Sigmoid colon (tissue), 7 donors: ENCODE measurements around the gene SPANXN4. TPM values are rescaled to one million over a fixed set of nuclear protein-coding genes. Genes with fewer than 3 reads are reported as not detected.

Experiments used
- DNase-seq: peaks from one replicate; pipeline ENCODE4 v3.0.0-alpha.2; 2019
- H3K27ac ChIP-seq, 4 donors: fragments of 200-600 bp; sonication (generic); one replicate each; pipeline ENCODE4 v1.5.1; 2016 to 2019; ENCODE audit warnings: mild to moderate bottlenecking in 1 of 4
- H3K27me3 ChIP-seq, 3 donors: fragments of 200-600 bp; sonication (generic); one replicate each; pipeline ENCODE4 v1.5.1; 2019; ENCODE audit warnings: mild to moderate bottlenecking in 1 of 3
- H3K36me3 ChIP-seq, 4 donors: fragments of 200-600 bp; sonication (generic); one replicate each; pipeline ENCODE4 v1.5.1; 2016 to 2019
- H3K4me1 ChIP-seq, 4 donors: fragments of 200-600 bp; sonication (generic); one replicate each; pipeline ENCODE4 v1.5.1; 2017 to 2019
- H3K4me3 ChIP-seq, 4 donors: fragments of 200-600 bp; sonication (generic); one replicate each; pipeline ENCODE4 v1.5.1; 2017 to 2019; ENCODE audit warnings: mild to moderate bottlenecking in 2 of 4, moderate library complexity in 1 of 4
- H3K9me3 ChIP-seq, 4 donors: fragments of 200-600 bp in 3 of 4; sonication (generic) in 3 of 4; one replicate each; pipeline versions ENCODE4 v1.5.1 to v1.6.1; 2013 to 2019
- CTCF ChIP-seq, 4 experiments: fragments of 450-650 bp in 3 of 4; fragments of 200-600 bp in 1 of 4; IDR thresholded peaks; one replicate each; pipeline ENCODE4 v1.5.1; 2016 to 2019; ENCODE audit warnings: antibody characterized with exemption in 4 of 4, mild to moderate bottlenecking in 3 of 4, moderate library complexity in 2 of 4
- EP300 ChIP-seq, 4 donors: sonication (generic); formaldehyde crosslinking; IDR thresholded peaks; one replicate each; pipeline ENCODE4 v1.6.1; 2017; ENCODE audit warnings: antibody characterized with exemption in 4 of 4
- POLR2A ChIP-seq, 2 donors: fragments of 450-650 bp; IDR thresholded peaks; one replicate each; pipeline ENCODE4 v1.6.1; 2016; ENCODE audit warnings: antibody characterized with exemption in 2 of 2, mild to moderate bottlenecking in 2 of 2, moderate library complexity in 2 of 2
- POLR2AphosphoS5 ChIP-seq, 4 donors: sonication (generic); formaldehyde crosslinking; IDR thresholded peaks; one replicate each; pipeline ENCODE4 v1.6.1; 2017; ENCODE audit warnings: antibody characterized with exemption in 4 of 4
- WGBS, 2 donors: extraction: QIAGEN DNeasy Blood & Tissue Kit; methylation state at CpG; one replicate each; pipeline ENCODE4 v1.1.7; 2013; 5-methylcytosine and 5-hydroxymethylcytosine counted together
- intact Hi-C: fragments of 100-400 bp; cut with DNase I; formaldehyde crosslinking; loops from one replicate; pipeline ENCODE4 v1.15.1; 2023
- polyA plus RNA-seq, 3 donors: library from polyadenylated mRNA; stranded (reverse); fragments of 200-250 nt; gene quantifications; one replicate each; pipeline ENCODE4 v1.2.3, GENCODE V29; 2013
- total RNA-seq, 4 donors: library from RNA; depleted of rRNA; stranded (reverse); fragments of >200 nt; gene quantifications; one replicate each; pipeline ENCODE4 v1.1.0, GENCODE V29; 2016
- donor health status: healthy with polysubstance abuse.
- donor health status: Bipolar disorder and iron deficiency.
- donor health status: healthy.

Gene SPANXN4
- total and polyA plus RNA-seq, 7 donors: not detected

- H3K27ac ChIP-seq: no peak overlapping the region
- no peak overlapping the region for H3K4me3 ChIP-seq
- TF ChIP-seq EP300 (IDR thresholded peaks at IDR 0.05) (no peak), POLR2A (IDR thresholded peaks at IDR 0.05) (no peak), CTCF (IDR thresholded peaks at IDR 0.05) (no peak), POLR2AphosphoS5 (IDR thresholded peaks at IDR 0.05) (no peak)
- WGBS, 2 donors: 82 to 83% methylated on average over 2 of the region's 2 CpGs
- no peaks in the 10 kb centered on the region for H3K9me3 ChIP-seq
- no peaks in the 10 kb centered on the region for H3K27me3 ChIP-seq
- no peaks in the 10 kb centered on the region for H3K36me3 ChIP-seq
- intact Hi-C loops: no loop called here
- DNase-seq: no peak
- no peaks in the 10 kb centered on the region for H3K4me1 ChIP-seq
These were observed 8.5 kb upstream of the SPANXN4 start for GRCh38 chrX:143017272-143017671.

- no peak overlapping the region for H3K27ac ChIP-seq
- no peaks in the 10 kb centered on the region for H3K4me1 ChIP-seq
- no peaks in the 10 kb centered on the region for H3K36me3 ChIP-seq
- WGBS, 2 donors: 30 to 58% methylated on average over 6 of the region's 6 CpGs
- no peak for DNase-seq
- intact Hi-C loops: no loop called here
- no peak overlapping the region for H3K4me3 ChIP-seq
- TF ChIP-seq CTCF (IDR thresholded peaks at IDR 0.05) (no peak), POLR2AphosphoS5 (IDR thresholded peaks at IDR 0.05) (no peak), POLR2A (IDR thresholded peaks at IDR 0.05) (no peak), EP300 (IDR thresholded peaks at IDR 0.05) (no peak)
- no peaks in the 10 kb centered on the region for H3K27me3 ChIP-seq
- H3K9me3 ChIP-seq: no peaks in the 10 kb centered on the region
These were observed 1.5 kb downstream of the SPANXN4 start for GRCh38 chrX:143027275-143027674.

- no peak for DNase-seq
- Histone ChIP-seq H3K4me3 (no peak overlapping the region), H3K9me3 (no peaks in the 10 kb centered on the region), H3K4me1 (no peaks in the 10 kb centered on the region), H3K27ac (no peak overlapping the region), H3K27me3 (no peaks in the 10 kb centered on the region), H3K36me3 (no peaks in the 10 kb centered on the region)
- 36 to 92% methylated on average over 2 of the region's 2 CpGs for WGBS, 2 donors
- intact Hi-C loops: no loop called here
- TF ChIP-seq POLR2A (IDR thresholded peaks at IDR 0.05) (no peak), CTCF (IDR thresholded peaks at IDR 0.05) (no peak), EP300 (IDR thresholded peaks at IDR 0.05) (no peak), POLR2AphosphoS5 (IDR thresholded peaks at IDR 0.05) (no peak)
These were observed 21.8 kb downstream of the SPANXN4 start for GRCh38 chrX:143047511-143047910.

- intact Hi-C loops: no loop called here
- 62 to 88% methylated on average over 4 of the region's 4 CpGs for WGBS, 2 donors
These were observed 32.4 kb downstream of the SPANXN4 start for GRCh38 chrX:143058120-143058519.

More at GRCh38 chrX:143058120-143058519, 32.4 kb downstream of the SPANXN4 start:
- Histone ChIP-seq H3K9me3 (no peaks in the 10 kb centered on the region), H3K27me3 (no peaks in the 10 kb centered on the region), H3K4me1 (no peaks in the 10 kb centered on the region), H3K4me3 (no peak overlapping the region), H3K36me3 (no peaks in the 10 kb centered on the region), H3K27ac (no peak overlapping the region)
- TF ChIP-seq POLR2A (IDR thresholded peaks at IDR 0.05): no peak
- TF ChIP-seq CTCF (IDR thresholded peaks at IDR 0.05): no peak
- no peak for TF ChIP-seq POLR2AphosphoS5 (IDR thresholded peaks at IDR 0.05)
- TF ChIP-seq EP300 (IDR thresholded peaks at IDR 0.05): no peak
- no peak for DNase-seq
